Adrenal gland (tissue), 5 donors: ENCODE measurements around the gene TDRKH.

ENCODE experiments used
- POLR2A ChIP-seq, 2 donors: fragments of 450-650 bp; IDR thresholded peaks; one replicate each; pipeline ENCODE4 v1.6.1; 2017; ENCODE audit warnings: antibody characterized with exemption in 2 of 2, mild to moderate bottlenecking in 2 of 2, moderate library complexity in 1 of 2
- TF ChIP-seq, protein P1 (sequence below), 6 experiments: fragments of 450-650 bp in 4 of 6; fragments of 200-600 bp in 2 of 6; sonication (generic) in 1 of 6; IDR thresholded peaks; 1 replicate in 5 of 6; 2 replicates in 1 of 6; pipeline versions ENCODE4 v1.5.1 to v1.8.0; 2016 to 2021; ENCODE audit warnings: antibody characterized with exemption in 6 of 6, mild to moderate bottlenecking in 2 of 6, moderate library complexity in 1 of 6
- donor health status: DM: no; HTN: no; CAD: no.

DNA sequence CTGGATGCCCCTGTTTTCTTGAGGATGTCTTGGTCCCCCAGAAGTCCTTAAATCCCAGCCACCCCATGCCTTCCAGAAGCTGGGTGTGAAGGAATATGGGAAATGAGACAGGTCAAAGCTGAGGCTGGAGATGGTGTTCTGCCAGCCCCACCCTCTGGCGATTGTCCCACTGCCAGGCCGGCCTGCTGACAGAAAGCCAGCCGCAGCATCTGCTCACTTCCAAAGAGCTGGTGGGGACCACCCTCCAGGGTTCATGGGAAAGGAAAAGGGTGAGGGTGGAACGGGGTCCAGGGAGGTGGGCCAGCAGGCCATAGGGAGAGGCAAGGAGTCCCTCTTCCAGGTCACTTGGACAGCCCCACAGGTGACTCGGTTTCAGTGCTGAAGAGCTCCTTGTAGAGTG lies 16.8 kb upstream of the TDRKH start:
- no peak for TF ChIP-seq POLR2A (IDR thresholded peaks at IDR 0.05)
- TF ChIP-seq, protein P1, sequence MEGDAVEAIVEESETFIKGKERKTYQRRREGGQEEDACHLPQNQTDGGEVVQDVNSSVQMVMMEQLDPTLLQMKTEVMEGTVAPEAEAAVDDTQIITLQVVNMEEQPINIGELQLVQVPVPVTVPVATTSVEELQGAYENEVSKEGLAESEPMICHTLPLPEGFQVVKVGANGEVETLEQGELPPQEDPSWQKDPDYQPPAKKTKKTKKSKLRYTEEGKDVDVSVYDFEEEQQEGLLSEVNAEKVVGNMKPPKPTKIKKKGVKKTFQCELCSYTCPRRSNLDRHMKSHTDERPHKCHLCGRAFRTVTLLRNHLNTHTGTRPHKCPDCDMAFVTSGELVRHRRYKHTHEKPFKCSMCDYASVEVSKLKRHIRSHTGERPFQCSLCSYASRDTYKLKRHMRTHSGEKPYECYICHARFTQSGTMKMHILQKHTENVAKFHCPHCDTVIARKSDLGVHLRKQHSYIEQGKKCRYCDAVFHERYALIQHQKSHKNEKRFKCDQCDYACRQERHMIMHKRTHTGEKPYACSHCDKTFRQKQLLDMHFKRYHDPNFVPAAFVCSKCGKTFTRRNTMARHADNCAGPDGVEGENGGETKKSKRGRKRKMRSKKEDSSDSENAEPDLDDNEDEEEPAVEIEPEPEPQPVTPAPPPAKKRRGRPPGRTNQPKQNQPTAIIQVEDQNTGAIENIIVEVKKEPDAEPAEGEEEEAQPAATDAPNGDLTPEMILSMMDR (IDR thresholded peaks at IDR 0.05), result no peak
